Omental fat pad (tissue), 4 donors: Measurements from ENCODE around the gene CCL3. TPM values are rescaled to one million over a fixed set of nuclear protein-coding genes. Genes with fewer than 3 reads are reported as not detected.

Experiments used
- ATAC-seq: fragments of 150-250 bp; one replicate; pipeline ENCODE4 v1.9.1; 2016; ENCODE audit warnings: mild to moderate bottlenecking, moderate library complexity; ENCODE audit not compliant: low FRiP score
- DNase-seq: peaks from one replicate; pipeline ENCODE4 v3.0.0-alpha.2; 2019; ENCODE audit warnings: low spot score
- total RNA-seq, 4 donors: library from RNA; depleted of rRNA; stranded (reverse); fragments of >200 nt; gene quantifications; one replicate each; pipeline ENCODE4 v1.1.0, GENCODE V29; 2016
- TF ChIP-seq, protein P1 (sequence below), 3 donors: fragments of 450-650 bp; IDR thresholded peaks; one replicate each; pipeline ENCODE4 v1.5.1; 2016 to 2017; ENCODE audit warnings: antibody characterized with exemption in 3 of 3, mild to moderate bottlenecking in 3 of 3, moderate library complexity in 2 of 3

The CCL3 gene
- total RNA-seq, 4 donors from 2014 or later, result 4.1 to 12.1 (median 8.0) TPM

DNA sequence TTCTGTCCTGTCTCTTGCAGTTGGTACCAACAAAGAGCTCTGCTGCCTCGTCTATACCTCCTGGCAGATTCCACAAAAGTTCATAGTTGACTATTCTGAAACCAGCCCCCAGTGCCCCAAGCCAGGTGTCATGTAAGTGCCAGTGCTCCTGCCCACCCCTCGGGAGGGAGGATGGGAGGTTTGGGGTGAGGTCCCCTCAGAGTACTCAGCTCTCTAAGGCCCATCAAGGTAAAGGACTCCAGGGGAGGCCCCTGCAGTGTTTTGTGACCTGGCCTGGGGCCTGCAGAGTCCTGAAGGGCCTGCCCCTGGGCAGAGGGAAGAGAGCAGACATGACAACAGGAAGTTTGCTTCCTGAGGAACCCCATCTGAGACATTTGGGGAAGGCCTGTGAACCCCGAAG, 19.5 kb downstream of the CCL3 start:
- ATAC-seq, result no peak
- DNase-seq, result no peak
- TF ChIP-seq, protein P1, sequence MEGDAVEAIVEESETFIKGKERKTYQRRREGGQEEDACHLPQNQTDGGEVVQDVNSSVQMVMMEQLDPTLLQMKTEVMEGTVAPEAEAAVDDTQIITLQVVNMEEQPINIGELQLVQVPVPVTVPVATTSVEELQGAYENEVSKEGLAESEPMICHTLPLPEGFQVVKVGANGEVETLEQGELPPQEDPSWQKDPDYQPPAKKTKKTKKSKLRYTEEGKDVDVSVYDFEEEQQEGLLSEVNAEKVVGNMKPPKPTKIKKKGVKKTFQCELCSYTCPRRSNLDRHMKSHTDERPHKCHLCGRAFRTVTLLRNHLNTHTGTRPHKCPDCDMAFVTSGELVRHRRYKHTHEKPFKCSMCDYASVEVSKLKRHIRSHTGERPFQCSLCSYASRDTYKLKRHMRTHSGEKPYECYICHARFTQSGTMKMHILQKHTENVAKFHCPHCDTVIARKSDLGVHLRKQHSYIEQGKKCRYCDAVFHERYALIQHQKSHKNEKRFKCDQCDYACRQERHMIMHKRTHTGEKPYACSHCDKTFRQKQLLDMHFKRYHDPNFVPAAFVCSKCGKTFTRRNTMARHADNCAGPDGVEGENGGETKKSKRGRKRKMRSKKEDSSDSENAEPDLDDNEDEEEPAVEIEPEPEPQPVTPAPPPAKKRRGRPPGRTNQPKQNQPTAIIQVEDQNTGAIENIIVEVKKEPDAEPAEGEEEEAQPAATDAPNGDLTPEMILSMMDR (IDR thresholded peaks at IDR 0.05), result no peak

DNA sequence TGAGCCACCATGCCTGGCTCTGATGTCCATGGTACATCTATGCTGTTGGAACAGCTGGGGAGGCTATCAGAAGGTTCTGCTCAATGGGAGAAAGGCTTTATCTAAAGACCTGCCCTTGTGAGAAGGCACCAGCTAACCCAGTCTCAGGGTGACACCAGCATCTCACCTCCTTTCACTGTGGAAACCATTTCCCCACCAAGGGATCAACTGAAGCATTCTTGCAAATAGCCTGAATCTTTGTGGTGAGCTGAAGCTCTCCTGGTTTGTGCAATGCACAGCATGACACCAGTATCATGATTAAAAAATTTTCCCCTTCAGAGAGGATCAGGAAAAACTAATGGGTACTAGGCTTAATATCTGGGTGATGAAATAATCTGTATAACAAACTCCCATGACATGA, 20.8 kb downstream of the CCL3 start:
- ATAC-seq (no peak), DNase-seq (no peak)
- TF ChIP-seq, protein P1 (IDR thresholded peaks at IDR 0.05), result no peak

DNA sequence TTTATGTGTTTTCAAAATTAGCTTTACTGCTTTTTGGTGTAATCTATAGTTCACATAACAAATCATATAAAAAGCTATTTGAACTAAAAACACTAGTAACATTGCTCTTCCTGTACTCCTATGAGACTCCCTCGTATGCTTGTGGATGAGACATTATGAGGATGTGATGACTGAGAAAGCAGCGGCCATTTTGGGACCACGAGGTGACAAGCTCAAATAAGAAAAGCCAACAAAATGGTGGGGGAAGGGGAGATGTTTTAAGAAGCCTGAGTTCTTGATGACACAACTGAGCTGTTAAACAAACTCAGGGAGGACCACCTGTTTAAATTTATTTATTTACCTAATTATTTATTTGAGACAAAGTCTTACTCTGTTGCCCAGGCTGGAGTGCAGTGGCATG, 21.4 kb downstream of the CCL3 start:
- ATAC-seq, result no peak
- TF ChIP-seq, protein P1 (IDR thresholded peaks at IDR 0.05), result no peak
- no peak for DNase-seq

DNA sequence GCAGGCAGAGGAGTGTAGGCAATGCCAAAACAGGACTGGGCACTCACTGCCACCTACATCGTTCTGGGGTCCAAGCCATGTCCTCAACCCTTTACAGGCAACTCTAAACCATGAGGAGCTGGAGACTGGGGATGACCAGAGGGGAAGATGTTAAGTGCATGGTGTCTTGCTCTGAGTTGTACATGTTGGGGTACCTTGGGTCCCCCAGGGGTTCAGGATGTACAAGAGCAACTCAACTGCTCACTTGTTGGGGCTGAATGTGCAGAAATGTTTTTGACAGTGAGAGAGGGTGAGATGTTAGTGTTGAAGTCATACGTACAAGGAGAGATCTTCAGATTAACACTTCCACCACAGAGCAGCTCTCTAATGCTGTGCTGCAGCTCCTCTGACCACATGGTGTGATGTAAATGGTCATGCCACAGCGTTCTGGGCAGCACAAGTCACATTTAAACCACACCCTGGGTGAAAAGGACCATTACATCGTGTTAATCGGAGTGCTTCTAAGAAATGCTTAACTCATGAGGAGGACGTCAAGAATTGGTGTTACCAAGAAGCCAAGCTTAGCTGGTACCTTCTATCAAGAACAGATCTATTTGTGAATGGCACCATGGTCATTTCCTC, 23.5 kb downstream of the CCL3 start:
- no peak for ATAC-seq
- no peak for DNase-seq
- TF ChIP-seq, protein P1 (IDR thresholded peaks at IDR 0.05), result no peak

DNA sequence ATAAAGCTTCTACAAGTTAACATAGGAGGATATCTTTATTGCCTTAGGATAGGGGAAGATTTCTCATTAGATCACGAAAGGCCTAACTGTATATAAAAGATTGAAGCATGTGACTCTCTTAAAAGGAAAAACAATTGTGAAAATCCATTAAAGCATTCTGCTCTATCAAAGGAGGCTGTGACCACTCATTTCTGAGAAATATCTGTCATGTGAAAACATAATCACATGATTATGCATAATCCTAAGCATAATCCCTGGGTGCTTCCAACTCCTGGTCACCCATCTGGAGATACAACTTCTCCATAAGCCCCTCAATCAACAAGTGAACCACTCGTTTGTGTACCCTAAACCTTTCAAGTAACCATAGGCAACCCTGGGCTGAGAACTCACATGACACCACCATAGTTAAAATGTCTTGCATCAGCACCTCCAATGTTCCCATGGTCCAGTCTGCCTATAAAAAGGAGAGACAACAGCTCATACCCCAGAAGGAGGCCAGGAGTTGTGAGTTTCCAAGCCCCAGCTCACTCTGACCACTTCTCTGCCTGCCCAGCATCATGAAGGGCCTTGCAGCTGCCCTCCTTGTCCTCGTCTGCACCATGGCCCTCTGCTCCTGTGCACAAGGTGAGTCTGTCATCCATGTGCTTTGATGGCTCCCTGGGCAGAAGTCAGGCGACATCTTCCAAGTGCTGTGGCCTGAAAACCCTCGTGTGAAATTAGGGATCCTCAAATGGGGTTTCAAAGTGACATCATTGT, 26.0 kb downstream of the CCL3 start, which contains the start of gene CCL18:
Gene CCL18 (plus strand): TSS at position 487 of the 756 bp plus-strand sequence. CDS start 71 bp downstream, at position 558.
- no peak for ATAC-seq
- TF ChIP-seq, protein P1 (IDR thresholded peaks at IDR 0.05), result no peak
- DNase-seq, result no peak

DNA sequence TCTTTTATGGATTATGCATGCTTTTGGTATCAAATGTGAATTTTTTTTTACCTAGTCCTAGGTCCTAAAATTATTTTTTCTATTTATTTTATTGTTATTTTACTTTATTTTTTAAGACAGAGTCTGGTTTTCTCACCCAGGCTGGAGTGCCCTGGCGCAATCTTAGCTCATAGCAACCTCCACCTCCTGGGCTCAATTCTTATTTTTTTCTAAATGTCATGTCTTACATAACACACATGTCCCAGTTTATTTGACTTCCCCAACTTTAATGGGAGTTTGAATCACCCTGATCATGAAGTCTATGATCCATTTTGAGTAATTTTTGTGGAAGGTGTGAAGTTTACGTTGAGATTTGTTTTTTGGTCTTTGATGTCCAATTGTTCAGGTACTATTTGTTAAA, 29.1 kb downstream of the CCL3 start:
- DNase-seq (no peak), ATAC-seq (no peak)
- TF ChIP-seq, protein P1 (IDR thresholded peaks at IDR 0.05), result no peak

DNA sequence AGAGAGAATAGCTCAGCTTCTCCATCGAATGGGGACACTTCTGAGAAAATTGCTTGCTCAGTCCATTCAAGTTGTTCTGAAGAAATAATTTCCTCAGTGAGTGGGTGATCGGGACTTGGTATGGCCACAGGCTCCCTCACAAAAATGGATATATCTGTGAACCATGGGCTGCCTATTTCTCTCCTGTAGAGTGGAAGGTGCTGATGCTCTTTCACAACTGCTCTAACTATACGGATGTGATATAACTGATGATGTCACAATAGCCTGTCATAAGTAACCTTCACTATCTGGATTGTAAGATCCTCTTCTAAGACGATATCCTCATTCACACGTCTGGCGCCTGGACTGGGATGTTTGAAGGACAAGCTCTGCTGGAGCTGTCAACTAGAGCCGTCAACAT, 30.5 kb downstream of the CCL3 start:
- no peak for ATAC-seq
- TF ChIP-seq, protein P1 (IDR thresholded peaks at IDR 0.05), result no peak
- no peak for DNase-seq
